Left hindlimb (tissue), 1 donor: ENCODE measurements around the gene MYLK.

Experiments
- DNase-seq: peaks from one replicate; pipeline ENCODE4 v3.0.0-alpha.2; 2018

Gene MYLK

GRCh38 chr3:123819949-123820348 lies 64.2 kb downstream of the MYLK start:
- DNase-seq: no peak

- DNase-seq: no peak
Measured at GRCh38 chr3:123818921-123819429, 65.2 kb downstream of the MYLK start.

GRCh38 chr3:123818324-123818920 lies 65.7 kb downstream of the MYLK start:
- DNase-seq: no peak

DNA sequence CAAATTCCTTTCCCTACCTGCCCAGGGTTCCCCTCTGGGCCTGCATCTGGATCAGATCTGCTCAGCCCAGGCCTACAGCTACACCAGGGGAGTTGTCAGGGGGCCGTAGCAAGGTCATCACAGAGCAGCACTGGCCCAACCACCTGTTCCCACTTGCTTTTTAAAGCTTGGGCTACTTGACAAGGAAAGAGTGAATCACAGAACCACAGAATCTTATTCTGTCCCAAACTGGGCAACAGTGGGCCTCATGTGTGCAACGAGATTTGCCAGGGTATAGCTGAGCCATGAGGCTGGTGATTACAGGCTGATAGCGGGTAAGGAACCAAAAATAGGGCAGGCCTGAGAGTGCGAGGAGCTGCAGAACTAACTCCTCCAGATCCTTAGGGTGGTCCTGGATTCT lies 66.7 kb downstream of the MYLK start:
- no peak for DNase-seq

- no peak for DNase-seq
Measured at GRCh38 chr3:123816673-123817207, 67.4 kb downstream of the MYLK start.

GRCh38 chr3:123815981-123816380 lies 68.2 kb downstream of the MYLK start:
- DNase-seq: no peak

- DNase-seq: no peak
Measured at GRCh38 chr3:123813876-123814275, 70.3 kb downstream of the MYLK start.

DNA sequence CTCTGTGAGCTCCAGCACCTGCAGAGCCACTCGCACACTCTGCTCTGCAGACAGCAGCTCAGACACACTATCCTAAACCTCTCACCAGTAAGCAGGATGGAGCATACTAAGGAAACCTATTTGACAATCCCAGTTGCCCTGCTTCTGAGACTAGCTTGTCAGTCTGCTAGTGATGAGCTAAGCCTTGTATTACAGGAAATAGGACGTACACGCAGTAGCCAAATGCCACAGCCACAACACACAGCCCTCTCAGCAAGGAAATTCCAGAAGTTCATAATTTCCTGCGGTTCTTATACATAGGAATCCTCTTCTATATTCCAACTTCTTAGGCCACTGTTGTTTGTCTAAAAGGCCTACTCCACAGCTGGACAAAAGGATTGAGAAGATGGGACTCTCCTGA lies 74.5 kb downstream of the MYLK start:
- DNase-seq: no peak

DNA sequence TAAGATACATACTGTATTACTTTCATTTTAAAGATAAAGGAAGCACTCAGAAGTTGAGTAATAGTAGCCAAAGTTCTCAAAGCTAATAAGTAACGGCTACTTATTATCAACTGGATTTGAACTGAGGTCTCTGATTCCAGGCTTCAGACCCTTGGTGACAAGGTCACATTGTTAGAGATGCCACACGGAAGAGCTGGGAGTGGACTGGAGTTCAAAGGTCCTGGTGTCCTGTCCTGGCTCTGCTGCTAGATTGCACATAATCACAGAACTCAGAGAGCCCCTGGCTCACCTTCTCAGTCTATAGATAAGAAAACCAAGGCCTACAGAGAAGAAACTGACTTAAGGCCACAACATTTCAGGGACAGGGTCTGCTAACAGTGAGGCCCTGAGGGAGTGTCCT lies 75.3 kb downstream of the MYLK start:
- DNase-seq: no peak

- DNase-seq: no peak
Measured at GRCh38 chr3:123807820-123808219, 76.3 kb downstream of the MYLK start.

- DNase-seq: no peak
Measured at GRCh38 chr3:123805504-123805903, 78.6 kb downstream of the MYLK start.

DNA sequence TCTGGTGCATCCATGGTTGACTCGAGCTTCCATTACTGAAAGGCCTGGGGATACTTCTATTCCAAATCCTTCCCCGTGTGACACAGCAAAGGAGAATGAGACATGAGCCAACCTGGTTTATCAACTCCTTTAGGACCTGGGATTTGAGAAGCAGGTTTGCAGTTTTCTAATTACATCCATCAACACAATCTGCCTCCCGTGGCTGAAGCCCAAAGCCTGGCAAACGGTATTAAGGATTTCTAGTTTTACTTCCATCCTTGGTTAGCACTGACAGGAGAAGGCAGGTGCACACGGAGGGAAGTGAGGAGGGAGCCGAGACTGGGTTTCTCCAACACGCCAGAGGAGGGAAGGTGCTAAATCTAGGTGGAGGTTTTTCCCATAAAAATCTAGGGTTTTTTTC lies 79.0 kb downstream of the MYLK start:
- no peak for DNase-seq

- DNase-seq: no peak
Measured at GRCh38 chr3:123804676-123805075, 79.5 kb downstream of the MYLK start.

DNA sequence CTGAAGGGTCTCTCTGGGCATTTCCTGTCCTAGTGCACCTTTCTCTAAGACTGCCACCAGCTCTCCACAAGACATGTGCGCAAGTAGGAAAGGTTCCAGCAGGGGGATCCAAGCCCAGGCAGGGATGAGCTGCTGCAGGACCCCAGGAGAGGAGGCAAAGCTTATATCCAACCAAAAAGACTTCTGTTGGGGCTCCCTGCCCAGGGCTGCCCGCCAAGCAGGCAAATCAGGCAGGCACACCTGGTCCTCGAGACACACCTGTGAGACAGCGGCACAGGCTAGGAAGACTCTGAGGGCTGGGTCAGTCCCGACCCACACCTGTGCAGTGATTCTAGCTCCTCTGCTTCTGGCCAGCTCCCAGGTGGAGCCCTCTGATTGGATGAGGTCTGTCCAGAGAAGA lies 80.6 kb downstream of the MYLK start:
- DNase-seq: no peak

DNA sequence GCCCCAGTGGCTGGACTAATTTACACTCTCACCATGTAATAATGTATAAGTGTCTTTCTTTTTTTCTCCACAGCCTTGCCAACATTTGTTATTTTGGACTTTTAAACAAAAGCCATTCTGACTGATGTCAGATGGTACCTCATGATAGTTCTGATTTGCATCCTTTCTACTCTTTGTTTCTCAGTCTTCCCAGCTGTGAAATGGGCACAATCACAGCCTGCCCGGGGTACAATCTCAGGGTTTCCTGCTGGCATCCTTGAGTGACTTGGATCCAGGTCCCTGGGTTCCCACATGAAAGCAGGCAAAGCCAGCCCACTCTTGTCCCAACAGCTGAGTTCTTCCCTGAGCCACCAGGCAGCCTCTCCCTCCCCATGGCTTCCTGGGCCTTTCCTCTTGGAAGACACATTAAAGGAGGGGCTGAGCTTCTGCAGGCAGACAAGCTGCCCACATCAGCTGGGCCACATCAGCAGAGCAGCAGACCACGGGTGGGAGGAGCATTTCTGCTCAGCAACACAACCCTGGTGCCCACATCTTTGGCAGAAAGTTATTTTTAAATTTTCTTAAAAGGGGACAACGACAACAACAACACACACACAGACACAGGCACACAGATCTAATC lies 82.0 kb downstream of the MYLK start:
- DNase-seq: no peak

GRCh38 chr3:123801474-123801873 lies 82.7 kb downstream of the MYLK start:
- DNase-seq: no peak

- no peak for DNase-seq
Measured at GRCh38 chr3:123800362-123800682, 83.8 kb downstream of the MYLK start.

GRCh38 chr3:123799544-123800361 lies 84.4 kb downstream of the MYLK start:
- peak; percentile 57 for DNase-seq

DNA sequence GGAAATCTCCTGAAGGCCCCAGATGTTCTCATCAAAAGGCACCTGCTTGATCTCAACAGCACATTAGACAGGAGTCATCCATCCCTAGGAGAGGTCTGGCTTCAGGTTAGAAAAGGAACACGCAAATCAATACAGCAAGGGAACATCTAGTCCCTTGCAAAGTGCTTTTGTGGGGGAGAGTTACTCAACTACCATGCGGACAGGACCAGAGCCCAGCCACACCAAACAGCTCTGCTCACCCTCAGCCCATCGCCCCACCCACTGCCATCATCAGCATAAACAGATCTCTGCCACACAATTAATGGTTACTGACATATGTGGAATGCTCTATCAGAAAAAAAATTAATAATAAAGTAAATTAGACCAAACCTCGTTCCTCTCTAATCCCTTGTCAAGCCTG lies 85.6 kb downstream of the MYLK start:
- no peak for DNase-seq

DNA sequence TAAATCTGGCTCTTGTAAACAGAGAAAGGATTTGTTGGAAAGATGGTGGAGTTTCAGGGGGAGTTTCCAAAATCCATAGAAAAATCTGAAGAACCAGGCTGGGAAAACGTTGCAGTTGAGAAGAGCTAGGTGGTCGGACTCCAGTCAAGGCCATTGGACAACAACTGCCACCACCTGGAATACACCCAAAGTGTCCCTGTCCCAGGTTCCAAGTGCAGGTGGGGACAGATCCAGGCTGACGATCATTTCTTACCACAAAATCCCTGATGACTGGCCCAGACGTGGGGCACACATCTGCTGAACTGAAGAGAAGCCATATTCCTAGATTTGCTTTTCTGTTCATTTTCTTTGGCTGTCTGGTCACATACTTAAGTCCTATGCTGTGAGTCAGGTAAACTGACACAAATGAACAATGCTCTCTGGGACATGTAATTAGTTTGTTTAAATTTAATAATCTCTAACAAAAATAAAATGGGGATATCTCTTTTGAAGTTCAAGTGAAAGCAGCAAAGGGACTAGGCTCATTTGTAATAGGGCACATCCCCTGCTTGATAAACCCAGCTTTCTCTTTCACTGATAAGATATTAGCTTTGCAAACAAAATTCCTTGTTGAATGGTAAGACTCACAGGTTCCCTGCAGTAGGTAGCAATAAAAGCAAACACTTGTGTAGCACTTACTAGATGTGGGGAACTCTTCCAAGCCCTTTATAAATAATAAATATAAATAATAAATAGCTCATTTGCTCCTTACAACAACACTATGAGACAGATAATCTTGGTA lies 88.5 kb downstream of the MYLK start:
- DNase-seq: no peak

DNA sequence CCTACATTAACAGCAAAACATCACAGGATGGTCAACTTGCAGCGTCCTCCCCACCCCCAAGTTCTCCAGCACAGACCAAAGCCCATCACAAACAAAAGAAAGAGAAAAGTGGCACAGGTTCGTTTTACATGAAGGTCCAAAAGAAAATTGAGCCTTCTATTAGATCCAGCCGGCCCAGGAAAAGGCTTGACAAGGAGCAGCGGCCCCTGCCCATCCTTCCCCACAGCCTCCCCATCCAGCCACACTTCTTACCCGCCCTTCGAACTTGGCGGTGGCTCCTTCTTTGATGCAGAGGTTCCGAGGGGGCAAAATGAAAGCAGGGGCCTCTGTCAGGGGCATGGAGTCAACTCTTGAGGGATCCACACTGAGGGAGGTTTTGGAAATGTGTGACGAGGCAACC lies 90.7 kb downstream of the MYLK start:
- DNase-seq: no peak

DNA sequence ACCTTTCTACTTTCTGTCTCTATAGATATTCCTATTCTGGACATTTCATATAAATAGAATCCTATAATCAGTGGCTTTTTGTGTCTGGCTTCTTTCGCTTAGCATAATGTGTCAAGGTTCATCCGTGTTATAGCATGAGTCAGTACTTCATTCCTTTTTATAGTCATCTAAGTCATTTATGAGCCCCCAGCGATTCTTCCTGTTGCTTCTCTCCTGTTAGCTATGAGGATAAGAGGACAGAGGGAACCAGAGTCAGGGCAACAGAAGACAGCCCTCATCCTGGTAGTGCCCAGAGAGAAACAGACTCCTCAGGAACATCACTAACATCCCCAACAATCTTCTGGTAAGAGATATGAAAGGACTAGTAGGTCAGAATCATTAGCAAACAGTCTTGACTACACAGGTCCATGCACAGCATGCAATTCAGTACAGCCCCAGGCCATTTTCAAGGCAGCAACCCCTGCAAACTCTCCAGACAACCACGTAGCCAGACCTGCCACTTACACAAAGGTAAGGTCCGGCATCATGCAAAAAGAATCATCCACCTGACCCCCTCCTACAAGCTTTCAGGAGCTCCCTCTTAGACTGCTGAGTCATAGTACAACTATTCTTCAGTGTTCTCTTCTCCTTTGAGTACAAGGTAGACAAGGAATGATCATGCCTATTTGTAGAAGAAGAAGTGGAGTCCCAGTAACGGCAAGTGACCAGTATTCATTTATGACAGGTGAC lies 91.5 kb downstream of the MYLK start:
- no peak for DNase-seq
